ENCODE measurements around the gene COL4A1.
A peak's percentile ranks its signal among the peaks of the same experiment; 100 is the strongest.

The COL4A1 gene

DNA sequence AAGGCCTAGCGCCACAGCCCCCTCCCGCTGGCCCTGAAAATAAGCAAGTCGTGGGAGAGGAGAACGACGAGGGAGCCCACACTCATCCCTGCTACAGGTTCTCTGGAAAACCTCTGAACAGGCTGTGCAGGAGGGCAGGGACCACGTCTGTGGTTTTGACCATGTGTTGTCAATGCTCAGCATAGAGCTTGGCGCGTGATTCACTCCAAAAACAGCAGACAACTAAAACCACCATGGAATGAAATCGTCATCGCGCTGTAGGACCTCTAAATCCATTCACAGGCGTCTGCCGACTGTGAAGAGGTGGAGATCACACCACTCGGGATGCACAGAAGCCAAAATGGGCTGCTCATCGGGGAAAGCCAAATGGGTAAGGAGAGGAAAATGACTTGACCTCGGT lies 121.3 kb downstream of the COL4A1 start:
- DNase-seq = no peak
- intact Hi-C loops (cut with DNase I) = no loop called here

DNA sequence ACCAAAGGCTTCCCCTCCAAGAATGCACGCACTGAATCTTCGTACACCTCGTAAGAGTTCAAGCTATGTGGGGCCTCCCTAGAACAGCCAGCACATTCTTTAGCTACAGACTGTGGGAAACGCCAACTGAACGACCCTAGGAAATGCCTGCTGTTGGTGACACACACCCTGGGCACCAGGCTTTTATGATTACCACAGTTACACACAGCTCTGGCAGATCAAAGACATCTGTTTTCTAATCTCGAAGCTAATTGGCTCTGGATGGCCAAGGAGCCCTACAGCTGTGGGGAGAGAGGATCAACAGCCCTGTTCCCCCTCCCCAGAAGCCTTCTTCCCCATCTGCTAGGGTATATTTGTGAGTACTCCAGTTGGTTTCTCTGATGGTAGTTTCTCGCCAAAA lies 123.0 kb downstream of the COL4A1 start:
- intact Hi-C loops (cut with DNase I) = no loop called here
- DNase-seq = peak in 1 of 10 donors; percentile 15

DNA sequence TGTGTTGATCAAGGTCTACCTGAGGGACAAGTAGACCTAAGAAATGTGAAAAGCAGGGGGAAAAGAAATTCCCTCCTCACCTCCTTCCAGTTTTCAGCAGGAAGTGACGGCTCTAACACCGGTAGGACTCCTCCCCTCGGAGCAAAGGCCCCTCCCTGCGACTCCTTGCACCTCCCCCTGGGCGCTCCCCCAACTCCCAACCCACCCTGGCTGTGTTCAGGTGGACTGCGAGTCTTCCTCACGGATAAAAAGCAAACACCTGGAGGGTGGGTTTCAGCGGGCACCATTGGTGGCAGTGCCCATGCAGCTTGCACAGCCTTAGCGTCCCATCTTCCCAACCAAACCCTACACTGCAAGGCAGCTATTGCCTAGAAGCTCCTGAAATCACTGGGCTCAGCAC lies 124.5 kb downstream of the COL4A1 start:
- DNase-seq = no peak
- intact Hi-C loops (cut with DNase I) = no loop called here

DNA sequence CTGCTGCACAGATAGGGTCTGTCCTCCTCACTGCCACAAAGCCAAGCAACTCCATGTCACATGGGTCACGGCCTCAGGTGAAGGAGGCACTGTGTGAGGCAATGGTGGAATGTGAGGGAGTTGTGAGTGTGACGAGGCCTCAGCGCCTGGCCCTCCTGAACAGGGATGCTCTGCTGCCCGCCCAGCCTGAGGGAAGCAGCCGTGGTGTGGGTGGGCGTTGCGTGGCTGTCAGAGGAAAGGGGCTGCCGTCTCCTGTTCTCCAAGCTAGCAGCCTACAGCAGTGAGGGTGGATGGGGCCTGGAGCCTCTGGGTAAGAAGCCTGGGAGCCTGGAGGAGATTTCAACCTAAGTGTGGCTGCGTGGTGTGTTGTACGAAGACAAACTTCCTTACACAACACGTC lies 125.0 kb downstream of the COL4A1 start:
- intact Hi-C loops (cut with DNase I) = no loop called here
- DNase-seq = no peak

DNA sequence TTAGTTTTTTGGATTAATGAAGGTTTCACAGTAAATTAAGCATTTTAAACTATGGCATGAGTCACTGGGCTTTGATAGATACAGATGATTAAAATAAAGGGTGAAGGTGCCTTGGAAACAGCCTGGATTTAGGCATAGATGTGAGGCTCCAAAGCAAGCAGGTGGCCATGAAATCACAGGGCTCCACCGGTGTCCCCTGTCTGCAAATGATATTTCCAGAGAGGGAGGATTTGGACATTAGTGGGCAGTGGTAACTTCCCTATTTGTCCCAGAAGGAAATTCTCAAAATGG lies 127.2 kb downstream of the COL4A1 start:
- intact Hi-C loops (cut with DNase I) = no loop called here
- DNase-seq = no peak

DNA sequence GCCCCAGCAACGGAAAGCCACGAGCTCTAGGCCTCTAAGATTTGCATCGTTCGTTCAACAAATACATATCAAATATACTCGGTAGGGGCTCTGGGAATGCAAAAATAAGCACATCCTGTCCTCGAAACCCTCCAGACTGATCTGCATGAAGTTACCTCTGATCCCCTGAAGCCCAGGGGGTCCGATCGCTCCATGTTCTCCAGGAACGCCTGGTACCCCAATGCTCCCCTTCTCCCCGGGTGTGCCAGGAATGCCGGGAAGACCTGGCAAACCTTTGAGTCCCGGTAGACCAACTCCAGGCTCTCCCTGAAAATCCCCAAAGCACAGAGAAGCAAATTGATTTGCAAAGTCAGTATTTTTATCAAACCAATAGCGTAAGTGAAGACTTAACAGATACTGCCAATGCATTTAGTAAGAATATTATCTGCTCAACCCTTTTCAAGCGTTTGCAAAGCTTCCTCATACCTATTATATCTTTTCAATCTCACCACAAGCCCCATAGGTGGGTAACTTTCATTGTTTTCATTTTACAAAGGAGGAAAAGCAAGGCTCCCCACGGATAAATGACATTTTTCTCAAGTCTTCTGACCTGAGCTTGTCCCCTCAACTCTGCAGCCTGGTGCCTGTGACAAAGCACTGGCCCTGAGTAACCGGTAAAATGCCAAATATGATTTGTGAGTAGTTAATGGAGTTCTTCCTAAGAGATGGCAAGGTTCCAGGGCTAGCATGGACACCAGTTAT lies 127.7 kb downstream of the COL4A1 start:
- no peak for DNase-seq
- intact Hi-C loops (cut with DNase I) = no loop called here

DNA sequence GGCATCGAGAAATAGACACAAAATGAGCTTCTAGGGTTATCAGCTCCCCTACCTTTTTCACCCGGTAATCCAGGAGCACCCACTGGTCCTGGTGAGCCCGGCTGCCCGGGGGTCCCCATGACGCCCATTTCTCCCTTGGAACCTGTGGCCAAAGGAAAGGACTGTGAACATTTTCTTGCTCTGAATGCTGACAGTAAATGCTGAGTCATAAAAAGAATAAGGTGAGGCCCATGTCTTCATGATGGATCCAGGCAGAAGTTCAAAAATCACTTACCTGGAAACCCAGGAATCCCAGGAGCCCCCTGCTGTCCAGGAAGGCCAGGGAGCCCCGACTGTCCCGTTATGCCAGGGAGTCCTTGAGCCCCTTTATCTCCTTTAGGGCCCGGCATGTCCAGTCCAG lies 129.2 kb downstream of the COL4A1 start:
- intact Hi-C loops (cut with DNase I) = no loop called here
- DNase-seq = no peak

DNA sequence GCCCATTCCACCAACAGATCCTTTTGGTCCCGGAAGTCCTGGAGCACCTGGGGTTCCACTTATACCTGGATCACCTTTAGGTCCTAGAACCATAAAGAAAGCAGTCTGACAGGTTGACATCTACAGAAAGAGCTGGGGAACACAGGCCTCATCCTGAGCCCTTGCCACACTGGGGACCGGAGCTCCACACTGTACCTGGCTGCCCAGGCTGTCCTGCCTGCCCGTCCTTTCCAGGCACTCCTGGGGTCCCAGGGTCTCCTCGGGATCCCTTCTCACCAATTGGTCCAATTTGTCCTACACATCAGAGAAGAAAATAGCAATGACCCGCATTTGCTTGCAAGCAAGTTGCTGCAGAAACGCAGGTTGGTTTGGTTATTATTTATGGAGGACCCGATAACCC lies 130.5 kb downstream of the COL4A1 start:
- DNase-seq = no peak
- intact Hi-C loops (cut with DNase I) = no loop called here

DNA sequence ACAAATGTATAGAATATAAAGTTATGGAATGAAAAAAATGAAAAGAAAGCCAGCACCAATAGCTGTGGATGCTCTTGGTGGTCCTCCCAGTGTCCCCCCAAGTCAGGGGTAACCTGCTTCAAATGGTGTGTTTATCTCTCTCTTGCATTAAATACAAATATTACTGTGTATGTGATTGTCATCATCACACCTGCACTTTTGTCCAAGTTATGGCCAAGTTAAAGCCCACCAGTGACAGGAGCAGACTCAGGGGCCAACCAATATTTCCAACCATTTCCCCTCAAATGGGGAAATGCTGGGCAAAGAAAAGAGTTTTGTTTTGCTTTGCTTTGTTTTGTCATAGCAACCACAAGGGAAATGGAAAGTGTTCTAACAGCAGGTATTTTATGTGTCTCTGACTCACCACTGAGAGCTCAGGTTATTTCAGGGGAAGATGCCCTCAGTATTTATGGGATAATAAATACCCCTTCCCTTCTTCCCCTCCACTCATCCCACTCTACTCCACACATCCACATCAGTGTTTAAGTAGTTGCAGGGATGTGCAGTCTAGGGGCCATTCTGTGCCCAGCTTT lies 133.6 kb downstream of the COL4A1 start:
- intact Hi-C loops (cut with DNase I) = no loop called here

DNA sequence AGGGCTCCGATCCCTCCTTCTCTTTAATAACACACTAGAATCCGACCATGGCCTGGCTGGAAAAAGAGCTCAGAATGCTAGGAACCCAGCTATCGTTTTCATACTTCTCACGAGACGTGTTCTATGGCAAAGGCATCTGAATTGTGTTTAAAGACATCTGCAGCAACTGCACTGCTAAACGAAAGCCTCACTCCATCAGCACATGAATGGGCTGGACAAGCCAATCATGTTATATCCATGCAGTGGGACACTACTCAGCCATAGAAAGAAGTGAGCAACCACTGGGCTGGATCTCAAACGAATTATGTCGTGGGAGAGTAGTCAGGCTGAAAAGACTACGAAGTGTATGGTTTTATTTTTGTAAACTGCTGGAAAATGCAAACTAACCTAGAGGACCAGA lies 136.1 kb downstream of the COL4A1 start:
- no peak for DNase-seq
- intact Hi-C loops (cut with DNase I) = no loop called here

More for the DNA sequence above, 133.6 kb downstream of the COL4A1 start:
- no peak for DNase-seq

DNA sequence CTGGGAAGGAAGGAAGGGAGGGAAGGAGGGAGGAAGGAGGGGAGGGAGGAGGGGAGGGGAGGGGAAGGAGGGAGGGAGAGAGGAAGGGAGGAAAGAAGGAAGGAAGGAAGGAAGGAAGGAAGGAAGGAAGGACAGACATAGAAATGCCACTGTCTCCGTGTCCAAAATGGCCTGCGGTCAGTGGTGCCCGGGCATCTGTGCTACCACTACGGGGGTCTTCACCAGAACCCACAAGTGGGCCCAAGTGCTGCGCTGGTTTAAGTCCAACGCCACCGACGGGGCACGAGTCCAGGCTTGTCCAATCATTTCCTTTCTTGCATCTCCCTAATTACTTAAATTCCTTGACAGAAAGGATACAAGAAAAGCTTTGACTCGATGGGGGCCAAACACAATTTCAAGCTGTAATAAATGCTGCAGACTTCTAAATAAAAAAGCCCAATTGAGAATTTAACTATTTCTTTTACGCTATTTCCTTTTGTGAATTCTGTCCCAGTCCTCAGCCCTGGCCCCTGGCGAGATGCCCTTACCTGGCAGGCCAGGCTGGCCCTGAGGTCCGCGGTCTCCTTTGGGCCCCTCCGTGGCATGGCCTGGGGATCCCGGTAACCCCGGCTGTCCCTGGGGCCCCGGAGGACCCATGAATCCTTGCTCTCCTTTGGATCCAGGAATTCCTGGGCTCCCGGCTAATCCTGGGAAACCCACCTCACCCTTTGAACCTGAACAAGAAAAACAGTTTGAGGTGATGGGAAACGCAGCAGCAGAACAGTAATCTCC lies 136.8 kb downstream of the COL4A1 start:
- intact Hi-C loops (cut with DNase I) = no loop called here
- DNase-seq = peak in 1 of 10 donors; percentile 75

DNA sequence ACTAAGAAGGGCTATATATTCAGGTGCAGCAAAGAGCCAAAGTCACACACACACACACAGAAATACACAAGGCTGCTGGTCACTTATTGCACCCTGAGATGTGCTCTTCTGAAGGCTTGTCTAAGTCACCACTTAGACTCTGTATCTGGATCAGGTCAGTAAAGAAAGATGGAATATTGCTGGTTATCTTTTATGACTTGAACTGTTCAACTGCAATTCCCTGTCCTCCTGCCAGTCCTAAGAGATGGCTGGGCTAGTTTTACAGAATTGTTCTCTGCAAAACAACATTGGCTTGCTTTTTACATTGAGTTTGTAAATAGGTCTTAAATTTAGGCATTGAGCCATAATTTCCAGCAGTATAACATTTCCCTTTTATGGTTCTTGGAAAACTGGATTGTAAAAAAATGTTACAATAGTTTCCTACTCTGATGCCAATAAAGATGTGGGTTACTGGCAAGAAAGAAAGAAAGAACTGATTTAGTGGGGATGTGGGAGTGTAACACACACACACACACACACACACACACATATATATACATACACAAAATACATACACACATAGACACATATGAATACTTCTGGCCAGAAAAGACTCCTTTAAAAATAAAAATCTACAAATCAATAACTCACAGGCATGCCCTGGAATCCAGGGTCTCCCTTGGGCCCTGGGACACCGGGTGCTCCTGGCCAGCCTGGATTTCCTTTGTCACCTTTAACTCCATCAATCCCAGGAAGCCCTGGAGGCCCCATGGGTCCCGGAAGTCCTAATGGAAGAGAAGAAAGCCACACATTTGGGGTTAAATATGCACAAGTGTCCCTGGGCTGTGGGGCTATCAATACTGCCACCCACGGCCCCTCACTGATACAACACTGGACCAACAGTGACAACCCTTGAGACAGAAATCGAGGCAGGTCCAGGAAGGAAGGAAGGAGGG lies 137.7 kb downstream of the COL4A1 start:
- peak in 1 of 10 donors; percentile 56 for DNase-seq
- intact Hi-C loops (cut with DNase I) = no loop called here

DNA sequence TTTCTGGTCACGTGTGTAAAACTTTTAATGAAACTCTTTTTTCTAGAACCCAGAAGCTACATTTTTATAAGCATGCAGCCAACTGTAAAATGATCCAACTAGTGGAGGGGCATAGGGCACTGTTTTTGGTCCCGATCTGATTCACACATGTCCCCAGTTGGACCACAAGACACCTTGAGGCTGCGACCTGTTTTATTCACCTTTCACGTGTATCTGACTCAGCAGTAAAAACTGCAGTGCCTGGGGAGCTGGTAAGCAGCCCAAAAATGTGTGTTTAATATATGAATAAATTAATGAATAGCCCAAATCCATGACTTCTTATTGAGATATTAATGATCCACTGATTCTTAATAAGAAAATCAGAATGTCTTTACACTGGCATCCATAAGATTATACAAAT lies 140.4 kb downstream of the COL4A1 start:
- DNase-seq = no peak
- intact Hi-C loops (cut with DNase I) = no loop called here

DNA sequence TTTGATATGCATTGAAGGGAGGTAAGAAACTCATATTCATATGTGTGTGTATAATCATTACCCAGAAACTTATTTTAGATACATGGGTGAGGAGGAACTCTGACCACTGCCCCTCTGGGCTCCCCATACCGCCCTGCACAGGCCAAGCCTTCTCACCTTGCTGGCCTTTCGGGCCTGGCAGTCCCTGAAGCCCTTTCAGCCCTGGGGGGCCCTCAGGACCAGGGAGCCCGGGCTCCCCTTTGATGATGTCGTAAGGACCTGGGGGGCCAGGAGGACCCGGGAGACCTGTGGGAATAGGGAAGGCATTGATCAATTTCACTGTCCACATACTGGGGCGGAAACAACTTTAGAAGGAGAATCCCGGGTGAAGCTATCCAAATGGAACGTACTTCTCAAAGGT lies 142.3 kb downstream of the COL4A1 start:
- intact Hi-C loops (cut with DNase I) = no loop called here
- DNase-seq = no peak

DNA sequence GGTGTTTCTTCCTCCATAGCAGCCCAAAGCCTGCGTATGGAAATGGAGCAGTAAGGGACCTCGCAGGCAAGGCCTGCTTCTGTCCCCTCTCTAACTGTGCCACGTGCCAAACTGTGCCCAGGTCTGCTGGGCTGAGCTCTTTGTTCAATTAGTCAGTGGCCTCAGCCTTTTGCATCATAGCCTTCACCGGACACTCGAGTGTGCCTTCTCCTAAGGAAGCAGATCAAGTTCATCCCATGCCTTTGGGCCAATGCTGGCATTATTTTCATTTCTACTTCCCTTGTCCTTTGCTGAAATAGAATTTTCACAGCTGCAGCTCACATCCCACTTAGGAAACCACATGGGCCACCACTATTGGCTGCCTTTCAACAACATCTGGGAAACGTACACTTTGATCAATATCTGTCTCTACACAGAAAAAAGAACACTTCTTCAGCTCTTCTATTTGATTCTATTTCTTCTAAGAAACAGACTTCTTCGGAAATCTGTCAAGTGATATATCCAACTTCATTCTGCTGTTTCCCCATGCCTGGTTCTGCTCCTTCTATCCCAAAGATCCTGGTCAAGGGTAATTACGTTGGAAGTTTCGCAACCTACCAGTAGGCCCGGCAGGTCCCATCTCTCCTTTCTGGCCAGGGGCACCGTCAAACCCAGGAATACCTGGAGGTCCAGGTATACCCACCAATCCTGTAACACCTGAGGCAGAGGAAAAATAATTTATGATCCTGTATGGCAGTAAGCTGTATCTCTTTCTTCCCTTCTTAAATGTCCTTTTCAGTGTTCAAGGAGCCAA lies 143.9 kb downstream of the COL4A1 start:
- DNase-seq = no peak
- intact Hi-C loops (cut with DNase I) = no loop called here

DNA sequence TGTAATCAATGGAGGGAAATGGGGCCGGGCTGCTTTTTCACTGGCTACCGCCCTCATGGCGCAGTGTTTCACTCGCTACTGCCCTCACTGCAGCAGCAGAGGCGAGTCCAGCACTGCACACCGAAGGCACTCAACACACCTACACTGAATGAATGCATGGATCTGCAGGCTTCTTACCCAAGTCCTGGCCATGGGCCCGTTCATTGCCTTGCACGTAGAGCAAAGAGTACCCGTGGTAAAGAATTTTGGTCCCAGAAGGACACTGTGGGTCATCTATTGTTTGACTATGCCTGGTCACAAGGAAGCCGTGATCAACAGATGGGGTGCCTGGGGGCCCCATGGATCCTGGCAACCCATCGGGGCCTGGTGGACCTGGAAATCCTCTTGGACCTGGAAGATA lies 144.9 kb downstream of the COL4A1 start:
- DNase-seq = no peak
- intact Hi-C loops (cut with DNase I) = no loop called here

DNA sequence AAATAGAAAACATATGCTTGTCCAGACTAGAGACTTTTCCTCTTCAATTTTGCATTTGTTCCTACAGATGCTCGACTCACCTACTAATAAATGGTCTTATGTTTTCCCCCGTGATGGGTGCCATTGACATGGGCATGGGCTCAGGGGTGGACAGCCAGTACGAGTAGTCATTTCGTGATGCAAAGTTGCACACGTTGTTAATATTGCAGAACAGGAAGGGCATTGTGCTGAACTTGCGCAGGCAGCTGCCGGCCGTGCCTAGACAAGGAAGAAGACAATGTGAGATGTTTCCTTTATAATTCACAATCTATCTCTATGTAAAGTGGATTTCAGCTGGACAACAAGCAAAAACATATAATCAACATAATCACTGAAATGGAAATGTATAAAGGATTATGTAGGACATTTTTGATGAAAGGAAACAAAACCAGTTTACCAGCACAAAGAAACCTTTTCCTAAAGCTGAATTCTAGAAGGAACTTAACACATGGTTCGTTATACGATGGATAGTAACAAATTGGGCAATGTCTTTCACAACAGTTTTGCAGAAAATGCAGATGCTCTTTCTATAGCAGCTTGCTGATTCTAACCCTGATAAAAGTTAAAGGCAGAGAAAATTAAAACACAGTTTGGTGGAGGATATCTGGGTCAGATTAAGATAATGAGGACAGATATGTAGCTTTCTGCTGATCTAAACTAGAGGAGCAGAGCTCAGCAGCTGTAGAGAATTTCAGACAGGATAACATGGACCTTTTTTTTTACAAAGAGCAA lies 145.7 kb downstream of the COL4A1 start:
- intact Hi-C loops (cut with DNase I) = no loop called here
- no peak for DNase-seq

DNA sequence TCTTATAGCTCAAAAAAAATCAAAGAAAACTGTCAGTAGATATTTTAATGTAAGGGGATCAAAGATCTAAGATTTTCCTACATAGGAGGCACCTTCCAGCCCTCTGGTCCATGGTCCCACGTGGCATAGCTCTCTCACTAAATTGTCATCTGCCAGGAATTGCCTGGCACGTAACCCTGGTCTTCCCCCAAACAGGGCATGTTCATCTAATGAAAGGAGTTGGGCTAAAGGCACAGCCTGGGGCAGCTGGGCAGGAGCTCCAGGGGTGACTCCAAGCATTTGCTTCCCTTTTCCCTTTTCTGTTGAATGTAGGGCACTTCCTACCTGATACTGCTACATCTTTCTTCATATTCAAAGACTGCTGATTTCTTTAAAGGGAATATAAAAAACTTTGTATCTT lies 148.7 kb downstream of the COL4A1 start:
- intact Hi-C loops (cut with DNase I) = no loop called here
- DNase-seq = no peak

DNA sequence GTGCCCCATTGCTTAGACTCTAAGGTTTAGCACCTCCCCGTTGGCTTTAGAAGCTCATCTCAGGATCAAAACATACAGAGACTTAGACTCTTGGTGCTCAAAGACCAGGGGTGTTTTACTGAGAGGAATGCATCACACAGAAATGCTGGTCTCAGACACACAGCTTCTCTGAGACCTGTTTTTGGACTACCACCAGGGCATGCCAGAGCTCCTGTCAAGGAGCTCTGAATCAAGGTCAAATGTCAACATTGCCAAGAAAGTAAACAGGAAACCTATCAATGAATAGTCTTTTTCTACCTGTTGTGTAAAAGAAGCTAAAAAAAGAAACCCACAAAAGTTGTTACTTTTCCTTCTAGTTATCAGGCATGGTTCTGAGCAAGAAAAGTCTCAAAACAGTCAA lies 149.2 kb downstream of the COL4A1 start:
- intact Hi-C loops (cut with DNase I) = no loop called here
- DNase-seq = no peak
